Mesenchymal stem cell (in vitro differentiated cells and primary cell): ENCODE results near the gene ADPRS.

Experiments
- DNase-seq: peaks from one replicate; pipeline ENCODE4 v3.0.0-alpha.2; 2013
- H2AFZ ChIP-seq: one replicate; pipeline ENCODE4 v1.6.1; 2013; ENCODE audit warnings: low read depth, mild to moderate bottlenecking, control low read depth, inconsistent platforms, low read length, moderate library complexity
- H2AK5ac ChIP-seq: 2 replicates; pipeline ENCODE4 v1.6.1; 2013; ENCODE audit warnings: low read length, moderate library complexity, mild to moderate bottlenecking, inconsistent platforms; ENCODE audit not compliant: severe bottlenecking
- H2BK120ac ChIP-seq: one replicate; pipeline ENCODE4 v1.6.1; 2013; ENCODE audit warnings: low read depth, mild to moderate bottlenecking, inconsistent platforms, low read length, moderate library complexity
- H2BK12ac ChIP-seq, 2 experiments: one replicate each; pipeline ENCODE4 v1.6.1; 2013; ENCODE audit warnings: inconsistent platforms in 2 of 2, low read length in 2 of 2, mild to moderate bottlenecking in 2 of 2, moderate library complexity in 2 of 2, control low read depth in 1 of 2
- H2BK15ac ChIP-seq: one replicate; pipeline ENCODE4 v1.6.1; 2013; ENCODE audit warnings: mild to moderate bottlenecking, low read depth, inconsistent platforms; ENCODE audit not compliant: poor library complexity, severe bottlenecking
- H2BK5ac ChIP-seq: 2 replicates; pipeline ENCODE4 v1.6.1; 2013; ENCODE audit warnings: low read depth, mild to moderate bottlenecking, low read length, control low read depth, inconsistent platforms; ENCODE audit not compliant: poor library complexity, severe bottlenecking
- H3K14ac ChIP-seq, 2 experiments: one replicate each; pipeline ENCODE4 v1.6.1; 2013; ENCODE audit warnings: inconsistent platforms in 2 of 2, low read length in 2 of 2, control low read depth in 1 of 2, mild to moderate bottlenecking in 1 of 2, moderate library complexity in 1 of 2
- H3K18ac ChIP-seq, 2 experiments: one replicate each; pipeline ENCODE4 v1.6.1; 2013; ENCODE audit warnings: inconsistent platforms in 2 of 2, low read length in 2 of 2, control low read depth in 1 of 2, low read depth in 1 of 2, mild to moderate bottlenecking in 1 of 2
- H3K23ac ChIP-seq, 2 experiments: one replicate each; pipeline ENCODE4 v1.6.1; 2013; ENCODE audit warnings: inconsistent platforms in 2 of 2, low read length in 2 of 2, mild to moderate bottlenecking in 2 of 2, moderate library complexity in 2 of 2, control low read depth in 1 of 2
- H3K27ac ChIP-seq: 2 replicates; pipeline ENCODE4 v1.5.1; 2013; ENCODE audit warnings: mild to moderate bottlenecking, moderate library complexity, low read length, control low read depth, inconsistent platforms; ENCODE audit not compliant: poor library complexity, severe bottlenecking
- H3K27me3 ChIP-seq, 2 experiments: 2 replicates each; pipeline versions ENCODE4 v1.6.1 to v1.7.0; 2013; ENCODE audit warnings: low read length in 2 of 2, mild to moderate bottlenecking in 2 of 2, moderate library complexity in 2 of 2, control low read depth in 1 of 2, inconsistent platforms in 1 of 2; ENCODE audit not compliant: control insufficient read depth in 1 of 2, insufficient read depth in 1 of 2
- H3K36me3 ChIP-seq, 2 experiments: 2 replicates each; pipeline versions ENCODE4 v1.6.1 to v1.7.0; 2013; ENCODE audit warnings: low read length in 2 of 2, control low read depth in 1 of 2, inconsistent platforms in 1 of 2, low read depth in 1 of 2, mild to moderate bottlenecking in 1 of 2; ENCODE audit not compliant: insufficient read depth in 2 of 2, control insufficient read depth in 1 of 2
- H3K4ac ChIP-seq, 2 experiments: one replicate each; pipeline ENCODE4 v1.6.1; 2013; ENCODE audit warnings: inconsistent platforms in 2 of 2, low read length in 2 of 2, mild to moderate bottlenecking in 2 of 2, moderate library complexity in 2 of 2, control low read depth in 1 of 2, low read depth in 1 of 2
- H3K4me1 ChIP-seq: 2 replicates; pipeline ENCODE4 v1.6.1; 2013; ENCODE audit warnings: low read depth, low read length, control low read depth; ENCODE audit not compliant: control insufficient read depth, insufficient read depth
- H3K4me2 ChIP-seq: 2 replicates; pipeline ENCODE4 v1.6.1; 2013; ENCODE audit warnings: low read length, mild to moderate bottlenecking, inconsistent platforms; ENCODE audit not compliant: poor library complexity, severe bottlenecking
- H3K4me3 ChIP-seq, 2 experiments: 2 replicates each; pipeline versions ENCODE4 v1.5.1 to v1.7.0; 2013; ENCODE audit warnings: low read length in 2 of 2, mild to moderate bottlenecking in 2 of 2, control low read depth in 1 of 2, low read depth in 1 of 2; ENCODE audit not compliant: insufficient read depth in 1 of 2
- H3K79me1 ChIP-seq: replicated peaks from 2 replicates; pipeline ENCODE4 v1.6.1; 2013; ENCODE audit warnings: mild to moderate bottlenecking, control low read depth, low read length, inconsistent platforms; ENCODE audit not compliant: poor library complexity, severe bottlenecking
- H3K9ac ChIP-seq: 2 replicates; pipeline ENCODE4 v1.7.0; 2013; ENCODE audit warnings: mild to moderate bottlenecking, low read length, moderate library complexity
- H3K9me3 ChIP-seq: 2 replicates; pipeline ENCODE4 v1.7.0; 2013; ENCODE audit warnings: mild to moderate bottlenecking, low read length; ENCODE audit not compliant: control insufficient read depth
- H4K8ac ChIP-seq: one replicate; pipeline ENCODE4 v1.6.1; 2013; ENCODE audit warnings: inconsistent platforms, mild to moderate bottlenecking, low read length, moderate library complexity
- H4K91ac ChIP-seq: one replicate; pipeline ENCODE4 v1.6.1; 2013; ENCODE audit warnings: mild to moderate bottlenecking, low read length, inconsistent platforms
- WGBS: methylation state at CpG from one replicate; pipeline ENCODE4 v1.1.7; 2013; ENCODE audit warnings: mixed read lengths; 5-methylcytosine and 5-hydroxymethylcytosine counted together

Gene ADPRS

GRCh38 chr1:36125129-36125991 is 36.7 kb downstream of the ADPRS start, which contains the start of gene COL8A2:
Gene COL8A2 (minus strand): TSS chr1:36125222. CDS start chr1:36100242, 24,980 bp downstream.
- 16% methylated on average over 54 of the region's 77 CpGs for WGBS
- no peak within 1 kb of the TSS for H3K14ac ChIP-seq

GRCh38 chr1:36126005-36126716 is 37.5 kb downstream of the ADPRS start:
- H2BK120ac ChIP-seq = no peak overlapping the region
- no peaks in the 10 kb centered on the region for H3K9me3 ChIP-seq
- H2BK15ac ChIP-seq = no peak overlapping the region
- H3K4ac ChIP-seq = no peak overlapping the region
- no peak for DNase-seq
- H3K14ac ChIP-seq = peak overlapping the region in 1 of 2 experiments; percentile 2
- H2AK5ac ChIP-seq = no peak overlapping the region
- peaks cover 0 to 9% of the 10 kb centered on the region in 2 experiments for H3K27me3 ChIP-seq
- H4K91ac ChIP-seq = peak overlapping the region; percentile 35
- H3K4me2 ChIP-seq = no peak overlapping the region
- no peak overlapping the region for H4K8ac ChIP-seq
- peak overlapping the region; percentile 78 for H3K9ac ChIP-seq
- peaks cover 2% of the 10 kb centered on the region for H3K79me1 ChIP-seq
- peaks cover 49% of the 10 kb centered on the region for H3K4me1 ChIP-seq
- H3K27ac ChIP-seq = no peak overlapping the region
- no peak overlapping the region for H2BK5ac ChIP-seq
- H2BK12ac ChIP-seq = no peak overlapping the region
- no peak overlapping the region for H2AFZ ChIP-seq
- H3K18ac ChIP-seq = peak overlapping the region in 1 of 2 experiments; percentile 49
- no peaks in the 10 kb centered on the region for H3K36me3 ChIP-seq
- WGBS = 81% methylated on average over 21 of the region's 21 CpGs
- H3K4me3 ChIP-seq = peak overlapping the region in 1 of 2 experiments; percentile 75
- no peak overlapping the region for H3K23ac ChIP-seq

More at GRCh38 chr1:36125129-36125991, 36.7 kb downstream of the ADPRS start, which contains the start of gene COL8A2:
- Histone ChIP-seq H3K4me1 (peaks cover 47% of the 10 kb centered on the region), H3K9ac (peak within 1 kb of the TSS; percentile 78), H2BK120ac (no peak within 1 kb of the TSS), H2AK5ac (no peak within 1 kb of the TSS), H2BK12ac (no peak within 1 kb of the TSS), H3K4me3 (peak within 1 kb of the TSS; percentile 56 to 75), H4K8ac (no peak within 1 kb of the TSS), H3K27me3 (peaks cover 0 to 9% of the 10 kb centered on the region in 2 experiments), H3K9me3 (no peaks in the 10 kb centered on the region), H2BK15ac (peak within 1 kb of the TSS; percentile 50), H3K36me3 (no peaks in the 10 kb centered on the region), H3K4ac (no peak within 1 kb of the TSS), H2BK5ac (no peak within 1 kb of the TSS), H4K91ac (no peak within 1 kb of the TSS), H2AFZ (no peak within 1 kb of the TSS), H3K23ac (no peak within 1 kb of the TSS), H3K4me2 (peak within 1 kb of the TSS; percentile 64), H3K79me1 (peaks cover 2% of the 10 kb centered on the region), H3K27ac (no peak within 1 kb of the TSS), H3K18ac (peak within 1 kb of the TSS in 1 of 2 experiments; percentile 18)
- DNase-seq = no peak

- H2BK120ac ChIP-seq = no peak overlapping the region
- no peak overlapping the region for H2AFZ ChIP-seq
- no peak overlapping the region for H3K27ac ChIP-seq
- H2AK5ac ChIP-seq = peak overlapping the region; percentile 37
- H2BK12ac ChIP-seq = no peak overlapping the region
- peaks cover 49% of the 10 kb centered on the region for H3K4me1 ChIP-seq
- no peaks in the 10 kb centered on the region for H3K36me3 ChIP-seq
- H3K4ac ChIP-seq = no peak overlapping the region
- no peak overlapping the region for H4K91ac ChIP-seq
- no peak overlapping the region for H3K9ac ChIP-seq
- H3K23ac ChIP-seq = no peak overlapping the region
- peaks cover 2% of the 10 kb centered on the region for H3K79me1 ChIP-seq
- no peaks in the 10 kb centered on the region for H3K9me3 ChIP-seq
- no peak overlapping the region for H3K4me2 ChIP-seq
- no peak overlapping the region for H2BK5ac ChIP-seq
- peaks cover 0 to 9% of the 10 kb centered on the region in 2 experiments for H3K27me3 ChIP-seq
- H3K14ac ChIP-seq = peak overlapping the region in 1 of 2 experiments; percentile 53
- no peak overlapping the region for H2BK15ac ChIP-seq
- 85% methylated on average over 6 of the region's 7 CpGs for WGBS
- DNase-seq = no peak
- no peak overlapping the region for H4K8ac ChIP-seq
- H3K18ac ChIP-seq = no peak overlapping the region
- H3K4me3 ChIP-seq = no peak overlapping the region
Measured at GRCh38 chr1:36126797-36127500, 38.3 kb downstream of the ADPRS start.
